HG03432 (cell line): Measurements from ENCODE around the gene KCP.

Experiments
- ATAC-seq: cut with Tn5 transposase; IDR thresholded peaks from one replicate; pipeline ENCODE4 v1.9.1; 2021; ENCODE audit warnings: mild to moderate bottlenecking, moderate library complexity; ENCODE audit not compliant: unreplicated experiment

KCP gene

DNA sequence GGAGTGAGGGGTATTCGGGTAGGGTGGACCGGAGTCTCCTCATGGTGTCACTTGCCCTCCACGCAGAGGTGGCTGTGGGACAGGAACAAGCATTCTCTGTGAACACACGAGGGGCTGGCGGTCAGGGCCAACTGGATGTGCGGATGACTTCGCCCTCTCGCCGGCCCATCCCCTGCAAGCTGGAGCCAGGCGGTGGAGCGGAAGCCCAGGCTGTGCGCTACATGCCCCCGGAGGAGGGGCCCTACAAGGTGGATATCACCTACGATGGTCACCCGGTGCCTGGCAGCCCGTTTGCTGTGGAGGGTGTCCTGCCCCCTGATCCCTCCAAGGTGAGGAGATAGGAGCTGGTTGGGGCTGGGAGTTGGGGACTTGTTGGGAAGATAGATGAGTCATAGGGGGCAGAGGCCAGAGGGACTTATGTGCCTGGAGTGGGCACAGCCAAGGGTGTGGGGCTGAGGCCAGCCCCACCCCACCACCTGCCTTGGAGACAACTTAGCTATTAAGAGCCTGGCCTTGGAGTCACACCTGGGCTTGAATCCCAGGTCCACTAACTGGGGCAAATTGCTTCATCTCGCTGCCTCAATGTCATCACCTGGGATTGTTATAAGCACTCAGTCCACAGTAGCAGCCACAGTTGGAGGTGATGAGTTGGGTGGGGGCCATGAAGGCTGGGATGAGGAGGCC is 66.4 kb downstream of the KCP start:
- ATAC-seq: no peak

DNA sequence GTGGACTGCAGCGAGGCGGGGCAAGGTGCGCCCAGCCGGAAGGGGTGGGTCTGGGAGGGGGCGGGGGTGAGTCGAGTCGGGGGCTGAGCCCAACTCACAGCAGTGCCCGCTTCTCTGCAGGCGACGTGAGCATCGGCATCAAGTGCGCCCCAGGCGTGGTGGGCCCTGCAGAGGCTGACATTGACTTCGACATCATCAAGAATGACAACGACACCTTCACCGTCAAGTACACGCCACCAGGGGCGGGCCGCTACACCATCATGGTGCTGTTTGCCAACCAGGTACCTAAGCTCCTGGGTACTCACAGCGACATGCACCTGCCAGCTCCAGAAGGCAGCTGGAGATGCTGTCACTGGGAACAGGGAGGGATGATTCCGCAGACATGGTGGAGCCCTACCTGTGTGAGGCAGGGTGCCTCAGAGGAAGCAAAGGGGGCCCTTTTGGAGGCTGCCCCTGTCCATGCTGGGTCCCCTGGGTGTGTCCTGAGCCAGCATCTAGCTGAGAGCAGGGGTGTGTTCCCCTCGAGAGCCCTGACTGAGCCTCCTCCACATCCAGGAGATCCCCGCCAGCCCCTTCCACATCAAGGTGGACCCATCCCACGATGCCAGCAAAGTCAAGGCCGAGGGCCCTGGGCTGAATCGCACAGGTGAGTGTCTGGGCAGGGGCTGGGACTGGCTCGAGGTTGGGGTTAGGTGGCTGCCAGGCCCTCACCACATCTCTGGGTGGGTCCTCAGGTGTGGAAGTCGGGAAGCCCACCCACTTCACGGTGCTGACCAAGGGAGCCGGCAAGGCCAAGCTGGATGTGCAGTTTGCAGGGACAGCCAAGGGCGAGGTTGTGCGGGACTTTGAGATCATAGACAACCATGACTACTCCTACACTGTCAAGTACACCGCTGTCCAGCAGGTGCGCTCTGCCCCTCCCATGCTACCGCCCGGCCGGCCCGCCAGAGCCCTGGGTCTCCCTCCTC is 67.6 kb downstream of the KCP start:
- no peak for ATAC-seq

DNA sequence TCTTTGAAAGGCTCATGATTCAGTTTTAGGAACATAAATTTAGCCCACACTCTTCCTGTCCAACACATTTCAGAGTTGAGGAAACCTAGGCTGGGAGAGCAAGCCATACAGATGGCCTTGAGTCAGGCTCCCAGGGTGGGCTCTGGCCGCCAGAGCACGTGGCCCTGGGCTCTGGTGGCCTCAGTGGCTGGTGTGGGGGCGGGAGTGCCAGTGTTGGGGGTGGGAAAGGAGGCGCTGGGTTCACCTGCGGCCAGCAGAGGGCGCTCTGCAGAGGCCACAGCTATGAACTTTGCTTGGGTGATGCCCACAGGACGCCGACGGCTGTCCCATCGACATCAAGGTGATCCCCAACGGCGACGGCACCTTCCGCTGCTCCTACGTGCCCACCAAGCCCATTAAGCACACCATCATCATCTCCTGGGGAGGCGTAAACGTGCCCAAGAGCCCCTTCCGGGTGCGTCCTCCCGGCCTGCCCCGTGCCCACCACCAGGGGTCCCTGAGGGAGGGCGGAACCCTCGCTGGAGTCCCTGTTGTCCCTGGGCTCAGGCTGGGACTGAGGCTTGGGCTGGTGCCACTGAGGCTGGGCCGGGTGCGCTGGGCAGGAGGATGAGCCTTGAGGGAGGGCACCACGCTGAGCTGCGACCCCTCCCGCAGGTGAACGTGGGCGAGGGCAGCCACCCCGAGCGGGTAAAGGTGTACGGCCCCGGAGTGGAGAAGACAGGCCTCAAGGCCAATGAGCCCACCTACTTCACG is 68.4 kb downstream of the KCP start:
- no peak for ATAC-seq

DNA sequence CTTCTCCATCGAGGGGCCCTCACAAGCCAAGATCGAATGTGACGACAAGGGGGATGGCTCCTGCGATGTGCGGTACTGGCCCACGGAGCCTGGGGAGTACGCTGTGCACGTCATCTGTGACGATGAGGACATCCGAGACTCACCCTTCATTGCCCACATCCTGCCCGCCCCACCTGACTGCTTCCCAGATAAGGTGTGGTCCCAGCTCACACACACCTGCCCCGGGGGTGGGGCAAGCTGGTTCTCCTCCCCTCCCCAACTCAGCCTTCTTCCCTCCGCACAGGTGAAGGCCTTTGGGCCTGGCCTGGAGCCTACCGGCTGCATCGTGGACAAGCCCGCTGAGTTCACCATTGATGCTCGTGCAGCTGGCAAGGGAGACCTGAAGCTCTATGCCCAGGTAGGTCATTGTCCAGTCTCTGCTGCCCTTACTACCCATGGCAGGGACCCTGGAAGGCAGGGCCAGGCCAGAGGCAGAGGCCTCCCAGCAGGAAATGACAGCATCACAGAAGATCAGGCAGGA is 69.3 kb downstream of the KCP start:
- ATAC-seq: no peak

DNA sequence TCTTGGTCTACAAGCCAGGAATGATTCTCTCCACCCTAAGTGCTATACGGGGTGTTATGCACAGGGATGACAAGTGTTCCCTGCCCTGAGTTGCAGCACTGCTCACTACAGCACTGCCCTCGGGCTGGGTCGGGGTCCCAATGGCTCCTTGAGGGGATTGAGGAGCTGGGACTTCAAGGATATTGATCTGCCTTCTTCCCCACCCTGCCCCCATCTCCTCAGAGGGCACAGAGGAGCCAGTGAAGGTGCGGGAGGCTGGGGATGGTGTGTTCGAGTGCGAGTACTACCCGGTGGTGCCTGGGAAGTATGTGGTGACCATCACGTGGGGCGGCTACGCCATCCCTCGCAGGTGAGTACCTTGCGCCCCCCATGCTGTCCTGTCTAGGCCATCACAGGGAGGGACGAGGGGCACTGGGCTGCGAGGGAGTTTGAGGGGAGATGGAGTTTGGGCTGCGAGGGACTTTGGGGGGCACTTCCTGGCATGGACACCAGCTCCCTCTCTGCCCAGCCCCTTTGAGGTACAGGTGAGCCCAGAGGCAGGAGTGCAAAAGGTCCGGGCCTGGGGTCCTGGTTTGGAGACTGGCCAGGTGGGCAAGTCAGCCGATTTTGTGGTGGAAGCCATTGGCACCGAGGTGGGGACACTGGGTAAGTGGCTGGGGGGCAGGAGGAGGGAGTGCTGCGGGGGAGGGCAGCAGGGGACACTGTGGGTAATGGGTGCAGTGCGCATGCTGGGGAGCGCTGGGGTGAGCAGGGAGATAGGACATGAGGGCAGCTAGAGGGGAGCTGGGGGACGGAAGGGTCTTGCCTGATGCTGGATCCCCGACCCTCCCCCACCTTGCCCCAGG is 70.0 kb downstream of the KCP start:
- no peak for ATAC-seq

DNA sequence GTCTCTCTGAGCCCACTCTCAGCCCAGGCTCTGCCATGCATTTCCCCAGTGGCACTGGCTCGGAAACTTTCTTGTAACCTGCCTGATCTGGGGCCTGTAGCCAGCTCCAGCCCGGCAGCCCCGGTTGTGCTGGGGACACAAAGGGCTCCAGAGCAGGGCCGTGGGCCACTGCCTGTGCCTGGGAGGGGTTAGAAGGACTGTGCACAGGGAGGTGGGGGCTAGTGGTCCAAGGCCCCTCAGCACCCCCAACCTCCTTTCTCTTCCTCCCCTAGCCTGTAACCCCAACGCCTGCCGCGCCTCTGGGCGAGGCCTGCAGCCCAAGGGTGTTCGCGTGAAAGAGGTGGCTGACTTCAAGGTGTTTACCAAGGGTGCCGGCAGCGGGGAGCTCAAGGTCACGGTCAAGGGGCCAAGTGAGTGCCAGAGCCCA is 70.7 kb downstream of the KCP start:
- ATAC-seq: no peak

DNA sequence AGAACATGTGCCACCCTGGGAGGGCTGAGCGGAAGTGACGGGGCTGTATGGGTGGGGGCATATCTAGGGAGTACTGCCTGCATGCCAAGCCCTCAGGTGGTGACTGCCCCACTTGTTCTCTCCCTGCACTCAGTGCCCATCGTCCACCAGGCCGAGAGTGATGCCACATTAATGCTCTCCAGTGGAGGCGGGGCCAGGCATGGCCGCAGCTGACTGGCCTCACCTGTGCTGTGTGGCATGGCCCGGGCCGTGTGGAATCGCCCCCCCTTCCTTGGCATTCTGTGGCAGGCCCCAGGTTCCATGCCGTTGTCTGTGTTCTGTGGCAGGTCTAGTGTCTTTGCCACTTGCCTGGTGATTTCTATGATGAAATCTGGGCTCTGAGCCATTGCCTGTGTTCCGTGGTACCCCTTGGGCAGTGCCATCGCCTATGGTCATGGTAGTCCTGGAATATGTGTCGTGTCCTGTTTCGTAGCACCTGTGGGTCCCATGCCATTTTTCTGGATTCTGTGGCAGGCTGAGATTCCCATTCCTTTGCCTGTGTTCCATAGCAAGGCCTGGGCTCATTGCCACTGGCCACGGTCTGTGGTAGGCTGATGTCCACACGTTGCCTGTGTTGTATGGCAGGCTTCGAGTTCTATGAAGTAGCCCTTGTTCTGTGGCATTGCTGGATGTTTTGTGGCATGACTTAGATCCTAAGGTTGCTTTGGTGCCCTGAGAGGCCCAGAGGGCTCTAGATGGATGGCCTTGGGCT is 71.4 kb downstream of the KCP start:
- ATAC-seq: no peak

DNA sequence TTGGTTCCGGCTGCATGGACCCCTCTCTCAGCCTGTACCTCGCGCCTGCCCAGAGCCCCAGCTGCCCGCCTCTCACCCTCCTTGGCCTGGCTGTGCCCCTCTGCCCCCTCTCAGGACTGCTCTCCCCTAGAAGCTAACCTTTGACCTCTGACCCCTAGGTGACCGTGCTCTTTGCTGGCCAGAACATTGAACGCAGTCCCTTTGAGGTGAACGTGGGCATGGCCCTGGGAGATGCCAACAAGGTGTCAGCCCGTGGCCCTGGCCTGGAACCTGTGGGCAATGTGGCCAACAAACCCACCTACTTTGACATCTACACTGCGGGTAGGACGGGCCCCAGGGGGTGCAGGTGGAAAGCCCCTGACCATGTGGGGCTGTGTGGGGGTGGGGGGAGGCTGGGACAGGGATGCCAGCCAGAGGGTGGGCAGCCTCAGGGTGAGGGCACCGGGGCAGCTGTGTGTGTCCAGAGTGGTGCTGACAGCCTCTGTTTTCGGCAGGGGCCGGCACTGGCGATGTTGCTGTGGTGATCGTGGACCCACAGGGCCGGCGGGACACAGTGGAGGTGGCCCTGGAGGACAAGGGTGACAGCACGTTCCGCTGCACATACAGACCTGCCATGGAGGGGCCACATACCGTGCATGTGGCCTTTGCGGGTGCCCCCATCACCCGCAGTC is 72.3 kb downstream of the KCP start:
- no peak for ATAC-seq

DNA sequence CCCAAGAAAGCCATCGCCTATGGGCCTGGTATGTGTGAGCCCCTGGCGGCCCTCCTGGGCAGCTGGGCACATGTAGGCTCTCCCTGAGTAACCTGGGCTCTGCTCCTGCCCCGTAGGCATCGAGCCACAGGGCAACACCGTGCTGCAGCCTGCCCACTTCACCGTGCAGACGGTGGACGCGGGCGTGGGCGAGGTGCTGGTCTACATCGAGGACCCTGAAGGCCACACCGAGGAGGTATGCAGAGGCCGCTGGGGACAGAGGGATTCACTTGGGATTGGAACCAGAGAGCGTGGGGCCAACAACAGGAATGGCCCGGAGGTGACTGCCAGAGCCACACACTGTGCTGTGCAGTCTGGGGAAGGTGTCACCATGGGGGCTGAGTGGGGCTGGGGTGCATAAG is 73.0 kb downstream of the KCP start:
- ATAC-seq: no peak

DNA sequence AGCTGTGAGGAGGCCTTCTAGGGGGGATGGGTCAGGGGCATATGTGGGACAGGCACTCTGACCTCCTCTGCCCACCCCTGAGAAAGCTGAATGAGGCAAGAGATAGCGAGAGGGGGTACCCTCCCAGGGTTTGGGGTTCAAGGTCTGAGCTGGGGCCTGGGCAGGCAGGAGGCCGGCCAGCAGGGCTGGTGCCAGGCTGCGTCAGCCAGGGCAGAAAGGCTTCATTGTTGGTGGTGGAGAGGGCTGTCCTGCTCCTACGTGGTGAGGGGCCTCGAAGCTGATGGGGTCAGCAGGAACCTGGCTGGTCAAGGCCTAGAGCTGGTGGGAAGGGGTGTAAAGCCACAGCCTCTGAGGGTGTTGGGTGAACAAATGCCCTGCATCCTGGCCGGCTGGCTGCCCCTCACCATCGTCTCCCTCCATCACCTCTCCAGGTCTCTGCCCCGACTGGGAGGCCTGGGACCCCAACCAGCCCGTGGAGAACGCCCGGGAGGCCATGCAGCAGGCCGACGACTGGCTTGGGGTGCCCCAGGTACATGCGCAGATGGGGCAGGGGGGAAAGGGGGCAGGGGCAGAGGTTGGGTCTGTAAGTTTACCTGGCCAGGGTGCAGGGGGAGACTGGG is 73.7 kb downstream of the KCP start:
- no peak for ATAC-seq

DNA sequence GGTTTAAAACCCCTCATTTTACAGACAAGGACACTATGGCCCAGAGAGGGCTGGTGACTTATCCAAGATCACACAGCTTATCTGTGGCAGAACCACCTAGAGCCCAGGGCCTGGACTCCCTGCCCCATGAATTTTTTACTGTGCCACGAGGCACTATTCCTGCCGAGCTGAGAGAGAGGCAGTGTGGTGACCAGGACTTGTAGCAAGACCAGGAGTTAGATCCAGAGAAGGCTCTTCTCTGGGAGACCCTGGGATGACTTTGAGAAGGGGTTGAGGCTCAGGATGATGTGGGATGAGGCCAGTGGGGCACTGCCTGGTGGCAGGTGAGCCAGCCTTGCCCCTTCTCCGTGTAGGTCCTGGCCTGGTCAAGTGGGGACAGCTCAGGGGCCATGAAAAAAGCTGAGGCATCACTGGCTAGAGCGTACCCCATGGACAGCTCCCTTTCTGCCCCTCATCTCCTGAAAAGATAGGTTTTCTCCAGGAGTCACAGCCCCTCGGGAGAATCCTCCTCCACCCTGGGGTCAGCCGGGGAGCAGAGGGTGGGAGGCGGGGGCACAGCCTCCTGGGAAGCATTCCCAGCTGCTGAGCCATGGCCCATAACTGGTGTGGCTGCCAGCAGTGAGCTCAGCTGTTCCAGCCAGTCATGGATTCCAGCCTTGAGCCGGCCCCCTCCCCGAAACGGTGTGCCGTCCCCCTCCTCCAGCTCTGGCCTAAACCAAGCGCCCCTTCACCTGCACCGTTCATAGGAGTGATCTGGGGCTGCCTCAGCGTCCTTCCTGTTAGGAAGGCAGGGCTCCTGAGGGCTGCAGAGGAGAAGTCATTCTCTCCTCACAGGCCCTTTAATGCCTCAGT is 74.5 kb downstream of the KCP start:
- ATAC-seq: no peak

DNA sequence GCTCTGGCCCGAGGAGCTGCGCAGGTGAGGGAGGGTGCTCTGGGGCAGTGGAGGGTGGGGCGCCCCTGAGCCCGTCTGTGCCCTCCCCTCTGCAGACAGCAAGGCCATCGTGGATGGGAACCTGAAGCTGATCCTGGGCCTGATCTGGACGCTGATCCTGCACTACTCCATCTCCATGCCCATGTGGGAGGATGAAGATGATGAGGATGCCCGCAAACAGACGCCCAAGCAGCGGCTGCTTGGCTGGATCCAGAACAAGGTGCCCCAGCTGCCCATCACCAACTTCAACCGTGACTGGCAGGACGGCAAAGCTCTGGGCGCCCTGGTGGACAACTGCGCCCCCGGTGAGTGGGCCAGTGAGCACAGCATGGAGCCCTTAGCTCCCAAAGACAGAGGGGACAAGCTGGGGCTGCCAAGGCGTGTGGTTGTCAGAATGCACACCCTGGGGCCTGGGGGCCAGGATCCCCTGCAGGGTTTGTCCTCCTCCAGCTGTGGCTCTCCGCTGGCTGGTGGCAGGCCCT is 75.2 kb downstream of the KCP start:
- ATAC-seq: no peak

DNA sequence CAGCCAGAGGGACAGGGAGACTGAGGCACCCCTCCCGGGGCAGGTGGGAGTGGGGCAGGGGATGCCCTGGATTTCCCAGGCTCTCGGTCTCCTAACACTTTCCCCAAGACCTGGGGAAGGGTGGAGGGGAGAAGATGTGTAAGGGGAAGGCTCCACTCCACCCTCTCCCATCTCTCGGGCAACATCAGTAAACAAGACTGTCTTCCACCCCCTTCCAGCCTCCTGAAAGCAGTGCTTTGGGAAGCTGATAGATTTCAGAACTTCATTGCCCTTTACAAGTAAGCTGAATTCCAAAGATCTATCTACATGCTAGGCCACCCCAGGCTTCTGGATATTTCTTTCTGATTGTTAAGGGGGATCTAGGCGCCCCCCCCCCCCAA is 76.6 kb downstream of the KCP start:
- ATAC-seq: no peak

DNA sequence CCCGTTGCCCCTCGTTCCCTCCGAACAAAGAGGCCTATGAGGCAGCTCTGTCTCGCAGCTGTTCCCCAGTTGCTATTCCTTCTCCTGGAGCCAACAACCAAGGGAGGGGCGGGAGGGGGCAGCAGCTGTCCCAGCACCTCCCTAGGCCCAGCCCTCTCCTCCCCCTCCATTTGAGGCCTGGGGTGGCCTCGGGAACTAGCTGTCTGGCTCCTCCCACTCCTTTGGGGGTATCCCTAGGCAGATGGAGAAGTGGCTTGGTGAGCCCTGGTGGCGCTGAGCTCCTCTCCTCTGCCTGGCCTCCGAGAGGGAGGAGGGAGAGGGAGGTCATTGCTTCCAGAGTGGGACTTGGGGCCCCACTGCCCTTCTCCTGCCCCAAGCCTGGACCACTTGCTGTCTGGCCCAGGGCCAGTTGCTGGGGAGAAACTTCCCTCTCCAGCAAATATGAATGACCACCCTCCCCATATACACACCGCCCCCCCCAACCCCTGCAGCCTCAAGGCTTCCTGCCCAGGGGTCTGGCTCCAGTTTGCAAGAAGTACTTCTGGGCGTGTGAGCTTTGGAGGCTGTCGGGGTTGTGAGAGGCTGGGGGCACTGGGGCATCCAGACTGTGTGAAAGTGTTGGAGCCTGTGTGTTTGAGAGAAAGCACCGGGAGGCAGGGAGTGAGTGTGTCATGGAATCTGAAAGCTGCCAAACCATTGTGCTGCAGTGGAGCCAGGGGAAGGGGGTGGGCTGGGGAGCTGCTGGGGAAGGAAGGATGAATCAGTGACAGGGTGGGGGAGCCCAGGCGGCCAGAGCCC is 77.2 kb downstream of the KCP start:
- no peak for ATAC-seq

DNA sequence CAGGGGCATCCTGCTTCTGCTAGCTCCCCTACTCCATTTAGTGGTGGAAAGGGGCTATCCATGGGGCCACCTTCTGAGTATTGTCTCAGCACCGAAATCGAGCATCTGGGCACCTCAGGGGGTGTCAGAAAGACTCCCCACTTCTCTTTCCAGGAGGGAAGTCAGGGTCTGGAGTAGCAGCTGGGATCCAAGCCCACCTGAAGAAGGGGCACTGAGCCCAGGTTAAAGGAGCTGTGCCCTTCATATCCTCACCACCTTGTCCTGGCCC is 77.7 kb downstream of the KCP start:
- ATAC-seq: no peak

DNA sequence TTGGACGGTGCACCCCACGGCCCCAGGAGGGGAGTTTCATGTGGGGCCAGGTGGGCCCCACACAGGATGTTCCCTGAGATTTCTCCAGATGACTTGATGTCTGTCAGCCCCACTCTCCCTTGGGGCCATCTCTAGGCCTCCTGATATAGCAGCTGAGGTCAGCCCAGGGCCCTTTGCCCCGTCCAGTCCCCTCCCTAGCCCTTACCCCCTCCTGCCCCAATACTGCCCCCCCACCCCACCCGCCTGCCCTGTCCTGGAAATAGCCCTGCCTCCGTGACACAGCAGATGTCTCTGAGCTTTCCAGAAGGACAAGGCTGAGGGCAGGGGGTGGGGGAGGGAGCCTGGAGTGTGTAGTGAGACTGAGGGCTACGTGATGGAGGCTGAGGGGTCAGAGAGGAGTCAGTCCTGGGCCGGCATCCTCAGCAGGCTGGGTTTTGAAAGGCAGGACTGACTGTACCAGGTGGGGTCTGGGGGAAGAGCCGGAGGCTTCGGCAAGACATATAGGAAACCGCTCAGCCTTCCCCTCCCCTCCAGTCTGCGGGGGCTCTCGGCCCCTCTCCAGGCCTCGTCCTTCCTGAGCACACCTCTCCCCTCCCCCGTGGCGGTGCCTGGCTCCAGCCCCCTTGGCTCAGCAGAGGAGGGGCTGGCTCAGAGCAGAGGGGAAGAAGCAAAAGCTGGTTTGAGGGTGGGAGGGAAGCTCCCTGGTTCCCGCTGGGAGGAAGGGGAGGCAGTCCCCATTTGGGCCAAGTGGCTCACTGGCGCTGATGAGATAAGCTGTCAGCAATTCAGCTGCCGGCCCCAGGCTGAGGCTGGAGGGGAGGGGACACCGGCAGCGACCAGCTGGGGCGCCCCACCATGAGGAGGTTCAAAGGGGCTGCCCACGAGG is 78.3 kb downstream of the KCP start:
- no peak for ATAC-seq
